Measurements from ENCODE around the gene CTDSP2. TPM values are rescaled to one million over a fixed set of nuclear protein-coding genes. Genes with fewer than 3 reads are reported as not detected.
A peak's percentile ranks its signal among the peaks of the same experiment; 100 is the strongest.

CTDSP2 gene
- total and polyA plus RNA-seq, 7 donors = 13.9 to 91.8 (median 71.3) TPM

DNA sequence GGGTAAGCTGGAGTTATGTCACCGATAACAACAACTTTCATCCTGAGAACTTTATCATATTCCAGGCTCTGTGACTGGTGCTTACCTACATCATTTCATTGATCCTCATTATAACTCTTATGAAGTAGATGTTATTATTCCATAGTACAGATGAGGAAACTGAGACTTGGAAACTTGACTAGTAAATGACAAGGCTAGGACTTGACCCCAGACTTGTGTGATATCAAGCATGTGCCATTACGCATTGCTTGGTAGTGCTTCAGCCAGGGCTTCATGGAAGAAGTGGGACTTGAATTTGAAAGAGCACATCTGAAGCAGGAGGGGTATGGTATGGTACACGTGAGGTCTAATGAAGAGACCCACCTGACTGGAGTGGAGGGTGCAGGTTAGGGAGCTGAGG, 39.9 kb downstream of the CTDSP2 start:
- WGBS, 3 donors = 93 to 99% (median 96%) methylated on average over 3 of the region's 3 CpGs
- TF ChIP-seq CTCF (IDR thresholded peaks at IDR 0.05) = no peak

DNA sequence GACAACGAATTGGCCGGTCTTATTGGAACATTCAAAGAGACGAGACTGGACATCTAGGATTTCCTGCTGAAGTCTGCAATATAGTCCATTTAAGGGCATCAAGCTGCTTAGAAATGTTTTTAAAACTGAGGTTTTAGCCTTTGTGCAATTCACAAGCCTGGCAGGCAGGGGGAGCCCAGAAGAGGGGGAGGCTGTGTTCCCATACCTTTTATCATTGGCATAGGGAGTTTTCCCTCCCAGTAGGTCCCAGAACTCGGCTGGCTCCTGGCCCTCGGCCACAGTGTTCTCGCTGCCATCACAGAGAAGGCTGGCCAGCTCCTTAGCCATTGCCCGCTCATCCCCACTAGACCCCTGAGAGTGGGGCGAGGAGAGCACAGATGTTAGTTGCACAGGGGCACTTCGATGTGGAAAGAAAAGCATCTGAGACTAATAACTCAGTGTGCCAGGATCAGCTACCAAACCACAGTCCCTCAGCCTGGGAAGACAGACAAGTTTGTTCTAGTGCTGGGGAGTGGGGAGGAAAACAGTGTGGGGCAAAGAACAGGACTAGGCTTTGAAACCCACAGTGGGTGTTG, 43.1 kb downstream of the CTDSP2 start:
- intact Hi-C loops (cut with DNase I) = loop anchor here in 1 of 2 donors (5.0 kb wide), 1 partner anchor 104 kb away; no protein-coding TSS in a partner anchor
- Histone ChIP-seq H3K36me3 (ENCODE audit: insufficient read depth in 1 of 2, low read depth in 1 of 2) (peaks cover 6 to 98% of the 10 kb centered on the region in 2 donors), H3K9me3 (no peaks in the 10 kb centered on the region), H3K4me3 (no peak overlapping the region), H3K27ac (no peak overlapping the region), H3K4me1 (no peaks in the 10 kb centered on the region), H3K27me3 (ENCODE audit: insufficient read depth in 3 of 3, low read length in 2 of 3) (no peaks in the 10 kb centered on the region)
- TF ChIP-seq CTCF (IDR thresholded peaks at IDR 0.05) = peak; percentile 64
- 31 to 45% (median 33%) methylated on average over 9 of the region's 9 CpGs for WGBS, 3 donors
- ATAC-seq = peak; percentile 39 to 73 (median 60)
- peak in 1 of 2 donors; percentile 55 for DNase-seq

More for the DNA sequence above, 39.9 kb downstream of the CTDSP2 start:
- ATAC-seq (no peak), DNase-seq (no peak)
- Histone ChIP-seq H3K4me3 (no peak overlapping the region), H3K36me3 (ENCODE audit: insufficient read depth in 1 of 2, low read depth in 1 of 2) (peaks cover 3 to 98% of the 10 kb centered on the region in 2 donors), H3K9me3 (no peaks in the 10 kb centered on the region), H3K27ac (no peak overlapping the region), H3K4me1 (no peaks in the 10 kb centered on the region), H3K27me3 (ENCODE audit: insufficient read depth in 3 of 3, low read length in 2 of 3) (no peaks in the 10 kb centered on the region)
- intact Hi-C loops (cut with DNase I) = no loop called here

DNA sequence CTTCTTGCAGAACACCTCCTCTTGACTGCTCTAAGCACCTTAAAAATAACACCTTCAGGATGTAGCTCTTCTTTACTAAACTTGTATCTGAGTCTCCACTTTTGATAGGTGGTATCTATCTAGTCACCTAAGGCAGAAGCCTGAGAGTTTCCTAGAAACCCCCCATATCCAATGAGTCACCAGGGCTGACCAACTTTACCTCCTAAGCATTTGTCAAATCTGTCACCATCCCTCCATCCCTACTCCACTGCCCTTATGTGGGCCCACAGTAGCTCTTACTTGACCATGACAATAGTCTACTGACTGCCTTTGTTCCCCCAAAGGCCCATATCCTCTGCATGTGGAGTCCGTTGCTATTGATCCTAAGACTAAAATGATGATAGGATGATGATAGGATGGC, 43.9 kb downstream of the CTDSP2 start:
- H3K4me3 ChIP-seq = no peak overlapping the region
- ATAC-seq (no peak), DNase-seq (no peak)
- peaks cover 8 to 98% of the 10 kb centered on the region in 2 donors for H3K36me3 ChIP-seq (ENCODE audit: insufficient read depth in 1 of 2, low read depth in 1 of 2)
- 88 to 98% (median 90%) methylated on average over 1 of the region's 1 CpG for WGBS, 3 donors
- no peaks in the 10 kb centered on the region for H3K9me3 ChIP-seq
- H3K4me1 ChIP-seq = no peaks in the 10 kb centered on the region
- no peaks in the 10 kb centered on the region for H3K27me3 ChIP-seq (ENCODE audit: insufficient read depth in 3 of 3, low read length in 2 of 3)
- H3K27ac ChIP-seq = no peak overlapping the region
- no peak for TF ChIP-seq CTCF (IDR thresholded peaks at IDR 0.05)
- intact Hi-C loops (cut with DNase I) = loop anchor here in 1 of 2 donors (5.0 kb wide), 1 partner anchor 105 kb away; no protein-coding TSS in a partner anchor

DNA sequence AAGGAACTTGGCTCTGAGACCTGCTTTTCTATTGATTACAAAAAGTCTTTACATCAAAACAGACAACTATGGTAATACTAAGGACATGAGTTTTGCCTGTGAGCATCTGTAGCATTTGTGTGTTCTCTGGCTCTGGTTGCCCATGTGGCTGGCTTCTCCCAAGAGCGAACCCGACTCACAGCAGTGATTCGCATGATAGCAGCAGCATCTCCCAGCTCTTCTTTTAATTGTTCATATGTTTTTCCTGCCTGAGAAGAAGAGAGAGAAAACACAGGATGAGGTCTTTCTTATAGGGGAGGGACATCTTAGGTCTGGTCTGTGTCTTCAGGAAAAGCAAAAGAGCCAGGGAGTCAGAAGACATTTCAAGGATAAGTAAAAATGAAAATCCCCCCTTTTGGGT, 45.6 kb downstream of the CTDSP2 start:
- intact Hi-C loops (cut with DNase I) = loop anchor here in 1 of 2 donors (5.0 kb wide), 1 partner anchor 106 kb away; no protein-coding TSS in a partner anchor

More for the DNA sequence above, 45.6 kb downstream of the CTDSP2 start:
- 92 to 98% (median 95%) methylated on average over 3 of the region's 3 CpGs for WGBS, 3 donors
- DNase-seq (no peak), ATAC-seq (no peak)
- H3K4me3 ChIP-seq = no peak overlapping the region
- no peaks in the 10 kb centered on the region for H3K27me3 ChIP-seq (ENCODE audit: insufficient read depth in 3 of 3, low read length in 2 of 3)
- H3K27ac ChIP-seq = no peak overlapping the region
- no peak for TF ChIP-seq CTCF (IDR thresholded peaks at IDR 0.05)
- H3K36me3 ChIP-seq (ENCODE audit: insufficient read depth in 1 of 2, low read depth in 1 of 2) = peaks cover 11 to 98% of the 10 kb centered on the region in 2 donors
- no peaks in the 10 kb centered on the region for H3K9me3 ChIP-seq
- H3K4me1 ChIP-seq = no peaks in the 10 kb centered on the region

Data from psoas muscle (tissue), 8 donors.